HEK293 (cell line): Measurements from ENCODE around the gene XPO1.
A peak's percentile ranks its signal among the peaks of the same experiment; 100 is the strongest.

Source experiments
- CTCF ChIA-PET: fragments of 350-600 bp; formaldehyde crosslinking; extraction: SDS; loops from one replicate; lab custom pipeline; 2021; ENCODE audit warnings: antibody characterized with exemption; lab: Yijun Ruan, JAX
- POLR2A ChIA-PET: fragments of 300-600 bp; formaldehyde crosslinking; extraction: SDS; loops from one replicate; lab custom pipeline; 2020; ENCODE audit warnings: antibody characterized with exemption, inconsistent platforms; lab: Yijun Ruan, JAX
- H3K27ac ChIP-seq: fragments of 200-500 bp; sonication (Bioruptor generic); 2 replicates; pipeline ENCODE4 v1.5.1; 2014; ENCODE audit warnings: low read depth, low read length, control low read depth, inconsistent platforms; ENCODE audit errors: extremely low read depth
- H3K36me3 ChIP-seq, 2 experiments: fragments of 200-500 bp in 1 of 2; sonication (Bioruptor generic) in 1 of 2; 1 replicate in 1 of 2; 2 replicates in 1 of 2; pipeline ENCODE4 v1.5.1; 2014 to 2017; ENCODE audit warnings: inconsistent platforms in 2 of 2, low read length in 2 of 2; ENCODE audit not compliant: control insufficient read depth in 2 of 2, insufficient read depth in 1 of 2
- H3K4me1 ChIP-seq: fragments of 200-500 bp; sonication (Bioruptor generic); 2 replicates; pipeline ENCODE4 v1.5.1; 2014; ENCODE audit warnings: mild to moderate bottlenecking, low read length, inconsistent platforms; ENCODE audit not compliant: control insufficient read depth, insufficient read depth
- H3K4me3 ChIP-seq: 2 replicates; pipeline ENCODE4 v1.5.1; 2011; ENCODE audit warnings: low read depth, mild to moderate bottlenecking, control low read depth, low read length, moderate library complexity
- H3K9me3 ChIP-seq: fragments of 200-500 bp; sonication (Bioruptor generic); 2 replicates; pipeline ENCODE4 v1.5.1; 2014; ENCODE audit warnings: low read depth, low read length, inconsistent platforms; ENCODE audit not compliant: control insufficient read depth, insufficient read depth
- KLF16 ChIP-seq: fragments of 450-650 bp; formaldehyde crosslinking; IDR thresholded peaks from 2 replicates; pipeline ENCODE4 v1.5.1; 2017; ENCODE audit warnings: missing biosample characterization, missing genetic modification characterization
- KLF8 ChIP-seq: fragments of 450-650 bp; formaldehyde crosslinking; IDR thresholded peaks from 2 replicates; pipeline ENCODE4 v1.5.1; 2016; ENCODE audit warnings: missing biosample characterization, missing genetic modification characterization
- SCRT2 ChIP-seq: fragments of 450-650 bp; formaldehyde crosslinking; IDR thresholded peaks from 2 replicates; pipeline ENCODE4 v1.5.1; 2016; ENCODE audit warnings: missing biosample characterization, missing genetic modification characterization
- TCF7L2 ChIP-seq: IDR thresholded peaks from 2 replicates; pipeline ENCODE4 v1.6.1; 2011; ENCODE audit warnings: low read depth, mild to moderate bottlenecking, inconsistent platforms, low read length, moderate library complexity, borderline replicate concordance
- ZBTB48 ChIP-seq: fragments of 450-650 bp; formaldehyde crosslinking; IDR thresholded peaks from 2 replicates; pipeline ENCODE4 v1.5.1; 2016; ENCODE audit warnings: missing biosample characterization, missing genetic modification characterization
- ZIC2 ChIP-seq: fragments of 450-650 bp; formaldehyde crosslinking; IDR thresholded peaks from 2 replicates; pipeline ENCODE4 v1.5.1; 2016; ENCODE audit warnings: missing biosample characterization, missing genetic modification characterization
- ZNF169 ChIP-seq: fragments of 450-650 bp; formaldehyde crosslinking; IDR thresholded peaks from 2 replicates; pipeline ENCODE4 v1.5.1; 2016; ENCODE audit warnings: missing biosample characterization, missing genetic modification characterization
- ZNF394 ChIP-seq: fragments of 450-650 bp; formaldehyde crosslinking; IDR thresholded peaks from 2 replicates; pipeline ENCODE4 v1.5.1; 2016; ENCODE audit warnings: missing biosample characterization, missing genetic modification characterization, mild to moderate bottlenecking, moderate library complexity, borderline replicate concordance
- ZNF544 ChIP-seq: fragments of 450-650 bp; formaldehyde crosslinking; IDR thresholded peaks from 2 replicates; pipeline ENCODE4 v1.5.0; 2017; ENCODE audit warnings: missing biosample characterization, missing genetic modification characterization
- ZNF585B ChIP-seq: fragments of 450-650 bp; formaldehyde crosslinking; IDR thresholded peaks from 2 replicates; pipeline ENCODE4 v1.5.1; 2016; ENCODE audit warnings: missing biosample characterization, missing genetic modification characterization
- ZNF610 ChIP-seq: fragments of 450-650 bp; formaldehyde crosslinking; IDR thresholded peaks from 2 replicates; pipeline ENCODE4 v1.5.1; 2016; ENCODE audit warnings: missing biosample characterization, missing genetic modification characterization, borderline replicate concordance
- ZNF660 ChIP-seq: fragments of 450-650 bp; IDR thresholded peaks from 2 replicates; pipeline ENCODE4 v1.5.1; 2018; ENCODE audit warnings: missing biosample characterization, mild to moderate bottlenecking, missing genetic modification characterization
- TF ChIP-seq, protein P1 (sequence below): IDR thresholded peaks from 2 replicates; pipeline ENCODE4 v1.6.1; 2011; ENCODE audit warnings: mild to moderate bottlenecking, low read depth, low read length, borderline replicate concordance
- TF ChIP-seq, protein P2 (sequence below): fragments of 450-650 bp; formaldehyde crosslinking; optimal IDR thresholded peaks from 2 replicates; pipeline ENCODE3; 2016; ENCODE audit warnings: missing biosample characterization, mild to moderate bottlenecking, missing genetic modification characterization
- TF ChIP-seq, protein P3 (sequence below): fragments of 450-650 bp; formaldehyde crosslinking; IDR thresholded peaks from 2 replicates; pipeline ENCODE4 v1.5.1; 2016; ENCODE audit warnings: missing biosample characterization, missing genetic modification characterization

XPO1 gene

DNA sequence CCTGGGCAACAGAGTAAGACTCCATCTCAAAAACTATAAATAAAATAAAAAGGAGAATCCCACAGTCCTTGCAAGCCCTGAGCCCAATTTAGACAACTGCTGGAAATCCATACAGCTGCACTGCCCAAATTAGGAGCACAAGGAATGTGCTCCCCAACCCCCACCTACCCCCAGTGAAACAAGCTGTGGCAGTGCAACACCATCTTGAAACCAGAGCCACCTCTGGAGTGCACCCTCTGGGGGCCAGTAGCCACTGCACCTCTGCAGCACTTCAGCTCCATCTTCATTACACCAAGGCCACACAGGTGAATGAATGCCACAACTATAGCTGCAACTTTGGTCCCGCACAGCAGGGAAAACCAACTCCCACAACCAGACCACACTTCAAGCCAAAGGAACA lies 104.5 kb downstream of the XPO1 start:
- TF ChIP-seq ZNF394 (tag by site-specific recombination) = no peak
- no peak for TF ChIP-seq TCF7L2
- no peak for TF ChIP-seq KLF8 (tag by site-specific recombination)
- no peak for TF ChIP-seq KLF16 (tag by site-specific recombination)
- ChIA-PET CTCF (interaction anchor here (0.6 kb wide), 1 partner anchor 22 kb away, joined by 3 read pairs; no protein-coding TSS in a partner anchor), POLR2A (interaction anchor here (0.6 kb wide), 1 partner anchor 48 kb away, joined by 9 read pairs; no protein-coding TSS in a partner anchor)
- peaks cover 5% of the 10 kb centered on the region; the same call in 1 of the 2 replicates for H3K9me3 ChIP-seq
- H3K36me3 ChIP-seq = no peaks in the 10 kb centered on the region; a peak in 1 of 3 replicates
- H3K4me3 ChIP-seq = no peak overlapping the region
- 0 out of 2 replicates have a peak, but pooled peaks cover under 1% of the 10 kb centered on the region for H3K4me1 ChIP-seq
- H3K27ac ChIP-seq = no peak overlapping the region

DNA sequence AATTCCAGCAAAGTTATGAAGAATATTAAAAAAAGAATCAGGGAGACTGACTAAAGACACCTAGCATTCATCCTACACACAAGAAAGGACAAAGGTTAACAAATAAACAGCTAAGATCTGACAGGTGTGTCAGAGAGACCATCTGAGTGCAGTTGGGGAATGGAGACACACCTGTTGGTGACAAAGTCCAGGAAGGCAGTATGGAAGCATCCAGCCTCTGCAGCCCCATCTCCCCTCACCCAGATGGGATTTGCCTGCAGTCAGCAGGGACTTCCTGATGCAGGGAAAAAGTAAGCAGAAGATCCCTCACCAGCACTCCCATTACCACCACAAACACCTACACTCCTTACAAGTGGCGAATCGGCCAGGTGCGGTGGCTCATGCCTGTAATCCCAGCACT lies 105.2 kb downstream of the XPO1 start:
- 0 out of 2 replicates have a peak, but pooled peaks cover 5% of the 10 kb centered on the region for H3K4me1 ChIP-seq

DNA sequence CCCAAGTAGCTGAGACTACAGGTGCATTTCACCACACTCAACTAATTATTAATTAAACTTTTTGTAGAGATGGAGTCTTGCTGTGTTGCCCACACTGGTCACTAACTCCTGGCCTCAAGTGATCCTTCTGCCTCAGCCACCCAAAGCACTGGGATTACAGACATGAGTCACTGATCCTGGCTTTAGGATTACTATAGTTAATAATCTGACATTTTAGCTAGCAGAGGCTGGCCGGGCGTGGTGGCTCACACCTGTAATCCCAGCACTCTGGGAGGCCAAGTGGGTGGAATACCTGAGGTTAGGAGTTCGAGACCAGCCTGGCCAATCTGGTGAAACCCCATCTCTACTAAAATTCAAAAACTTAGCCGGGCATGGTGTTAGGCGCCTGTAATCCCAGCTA lies 106.8 kb downstream of the XPO1 start:
- no peak for TF ChIP-seq ZNF660
- TF ChIP-seq ZNF544 (tag by site-specific recombination) = no peak
- TF ChIP-seq, protein P1, sequence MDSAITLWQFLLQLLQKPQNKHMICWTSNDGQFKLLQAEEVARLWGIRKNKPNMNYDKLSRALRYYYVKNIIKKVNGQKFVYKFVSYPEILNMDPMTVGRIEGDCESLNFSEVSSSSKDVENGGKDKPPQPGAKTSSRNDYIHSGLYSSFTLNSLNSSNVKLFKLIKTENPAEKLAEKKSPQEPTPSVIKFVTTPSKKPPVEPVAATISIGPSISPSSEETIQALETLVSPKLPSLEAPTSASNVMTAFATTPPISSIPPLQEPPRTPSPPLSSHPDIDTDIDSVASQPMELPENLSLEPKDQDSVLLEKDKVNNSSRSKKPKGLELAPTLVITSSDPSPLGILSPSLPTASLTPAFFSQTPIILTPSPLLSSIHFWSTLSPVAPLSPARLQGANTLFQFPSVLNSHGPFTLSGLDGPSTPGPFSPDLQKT = no peak
- TF ChIP-seq ZIC2 = no peak
- TF ChIP-seq ZBTB48 (tag by site-specific recombination) = no peak
- TF ChIP-seq, protein P2, sequence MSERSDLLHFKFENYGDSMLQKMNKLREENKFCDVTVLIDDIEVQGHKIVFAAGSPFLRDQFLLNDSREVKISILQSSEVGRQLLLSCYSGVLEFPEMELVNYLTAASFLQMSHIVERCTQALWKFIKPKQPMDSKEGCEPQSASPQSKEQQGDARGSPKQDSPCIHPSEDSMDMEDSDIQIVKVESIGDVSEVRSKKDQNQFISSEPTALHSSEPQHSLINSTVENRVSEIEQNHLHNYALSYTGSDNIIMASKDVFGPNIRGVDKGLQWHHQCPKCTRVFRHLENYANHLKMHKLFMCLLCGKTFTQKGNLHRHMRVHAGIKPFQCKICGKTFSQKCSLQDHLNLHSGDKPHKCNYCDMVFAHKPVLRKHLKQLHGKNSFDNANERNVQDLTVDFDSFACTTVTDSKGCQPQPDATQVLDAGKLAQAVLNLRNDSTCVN (tag by site-specific recombination) = no peak
- no peak for TF ChIP-seq ZNF585B (tag by site-specific recombination)
- no peak overlapping the region for H3K27ac ChIP-seq
- H3K4me3 ChIP-seq = no peak overlapping the region
- H3K9me3 ChIP-seq = no peaks in the 10 kb centered on the region
- H3K36me3 ChIP-seq = no peaks in the 10 kb centered on the region; a peak in 1 of 3 replicates
- 0 out of 2 replicates have a peak, but pooled peaks cover 5% of the 10 kb centered on the region for H3K4me1 ChIP-seq
- ChIA-PET POLR2A (no interaction called here), CTCF (no interaction called here)

More for the DNA sequence above, 105.2 kb downstream of the XPO1 start:
- POLR2A ChIA-PET = no interaction called here
- CTCF ChIA-PET = no interaction called here
- TF ChIP-seq SCRT2 (tag by site-specific recombination) (peak; percentile 70), ZNF610 (tag by site-specific recombination) (no peak), ZNF169 (no peak), KLF8 (tag by site-specific recombination) (no peak)
- TF ChIP-seq, protein P3, sequence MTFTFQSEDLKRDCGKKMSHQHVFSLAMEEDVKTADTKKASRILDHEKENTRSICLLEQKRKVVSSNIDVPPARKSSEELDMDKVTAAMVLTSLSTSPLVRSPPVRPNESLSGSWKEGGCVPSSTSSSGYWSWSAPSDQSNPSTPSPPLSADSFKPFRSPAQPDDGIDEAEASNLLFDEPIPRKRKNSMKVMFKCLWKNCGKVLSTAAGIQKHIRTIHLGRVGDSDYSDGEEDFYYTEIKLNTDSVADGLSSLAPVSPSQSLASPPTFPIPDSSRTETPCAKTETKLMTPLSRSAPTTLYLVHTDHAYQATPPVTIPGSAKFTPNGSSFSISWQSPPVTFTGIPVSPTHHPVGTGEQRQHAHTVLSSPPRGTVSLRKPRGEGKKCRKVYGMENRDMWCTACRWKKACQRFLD (tag by site-specific recombination) = no peak
- TF ChIP-seq, all 188 proteins: peak for 1
- Histone ChIP-seq H3K36me3 (no peaks in the 10 kb centered on the region; a peak in 1 of 3 replicates), H3K27ac (no peak overlapping the region), H3K9me3 (peaks cover 5% of the 10 kb centered on the region; the same call in 1 of the 2 replicates), H3K4me3 (no peak overlapping the region)
